ENCODE data around the gene REEP5.

- TF ChIP-seq HMGXB3 (CRISPR knock-in tag; IDR thresholded peaks at IDR 0.05; ENCODE audit: borderline replicate concordance) (no peak), BORCS8-MEF2B (CRISPR knock-in tag; IDR thresholded peaks at IDR 0.05) (no peak), CTCF (CRISPR knock-in tag; IDR thresholded peaks at IDR 0.05) (no peak)
Measured at GRCh38 chr5:112923988-112924387, 2.0 kb upstream of the REEP5 start.
